GM12878 (cell line): Measurements from ENCODE around the gene BCAR3. TPM values are rescaled to one million over a fixed set of nuclear protein-coding genes. Genes with fewer than 3 reads are reported as not detected.

Experiments
- ATAC-seq: fragments of 200-7000 bp; cut with Tn5 transposase; 3 replicates; pipeline ENCODE4 v1.9.1; 2020; ENCODE audit warnings: mild to moderate bottlenecking, moderate library complexity
- BruUV-seq: library from RNA; stranded (reverse); fragments of 400-500 nt; replicated peaks from 2 replicates; lab custom pipeline; 2021; lab: Mats Ljungman, UMichigan
- CTCF ChIA-PET: fragments of 300-600 bp; sonication (Branson Sonifier 250); formaldehyde crosslinking; extraction: SDS; loops from one replicate; lab custom pipeline; 2021; ENCODE audit warnings: inconsistent platforms; lab: Yijun Ruan, JAX
- POLR2A ChIA-PET: fragments of 350-600 bp; formaldehyde crosslinking; extraction: SDS; loops from one replicate; lab custom pipeline; 2021; ENCODE audit warnings: inconsistent platforms; lab: Charles Lee
- RAD21 ChIA-PET: fragments of 300-600 bp; sonication (Branson Sonifier 250); formaldehyde crosslinking; loops from one replicate; lab custom pipeline; 2023; ENCODE audit warnings: antibody characterized with exemption; ENCODE audit not compliant: unreplicated experiment; lab: Charles Lee
- SMC1A ChIA-PET: fragments of 300-600 bp; sonication (Branson Sonifier 250); formaldehyde crosslinking; loops from one replicate; lab custom pipeline; 2023; ENCODE audit not compliant: unreplicated experiment, uncharacterized antibody; lab: Charles Lee
- DNase-seq: peaks from one replicate; pipeline ENCODE4 v3.0.0-alpha.2; 2011; ENCODE audit warnings: low read depth, low spot score
- FAIRE-seq: peaks from 3 replicates; lab custom pipeline; 2011; peaks lifted over from hg19 to GRCh38; lab: Jason Lieb, UNC
- H2AFZ ChIP-seq: 2 replicates; pipeline ENCODE4 v1.6.0; 2011; ENCODE audit warnings: low read depth, low read length, control low read depth; ENCODE audit not compliant: control insufficient read depth
- H3K27ac ChIP-seq: 2 replicates; pipeline ENCODE4 v1.5.1; 2011; ENCODE audit warnings: control low read depth; ENCODE audit not compliant: control insufficient read depth, insufficient read depth
- H3K27me3 ChIP-seq, 2 experiments: replicated peaks in 1 of 2; 2 replicates each; pipeline versions ENCODE4 v1.6.0 to v1.6.1; 2011; ENCODE audit warnings: low read length in 1 of 2; ENCODE audit not compliant: control insufficient read depth in 2 of 2, insufficient read depth in 2 of 2
- H3K36me3 ChIP-seq, 2 experiments: 2 replicates each; pipeline ENCODE4 v1.5.1; 2011; ENCODE audit warnings: low read length in 1 of 2; ENCODE audit not compliant: control insufficient read depth in 2 of 2, insufficient read depth in 2 of 2
- H3K4me1 ChIP-seq: 2 replicates; pipeline ENCODE4 v1.6.1; 2011; ENCODE audit warnings: mild to moderate bottlenecking, low read length, moderate library complexity, mixed read lengths; ENCODE audit not compliant: control insufficient read depth, insufficient read depth
- H3K4me2 ChIP-seq: 2 replicates; pipeline ENCODE4 v1.6.0; 2011; ENCODE audit warnings: control low read depth; ENCODE audit not compliant: control insufficient read depth, insufficient read depth
- H3K4me3 ChIP-seq: fragments of 200-600 bp; sonication (generic); 2 replicates; pipeline ENCODE4 v1.5.1; 2016
- H3K79me2 ChIP-seq: 2 replicates; pipeline ENCODE4 v1.6.0; 2011; ENCODE audit warnings: low read length; ENCODE audit not compliant: control insufficient read depth, insufficient read depth
- H3K9ac ChIP-seq: 2 replicates; pipeline ENCODE4 v1.8.0; 2011; ENCODE audit warnings: low read length, control low read depth, mixed read lengths; ENCODE audit not compliant: control insufficient read depth, insufficient read depth
- H3K9me3 ChIP-seq: replicated peaks from 3 replicates; pipeline ENCODE4 v1.5.1; 2011; ENCODE audit warnings: mild to moderate bottlenecking, low read length; ENCODE audit not compliant: control insufficient read depth, insufficient read depth
- H4K20me1 ChIP-seq: 2 replicates; pipeline ENCODE4 v1.6.0; 2011; ENCODE audit not compliant: control insufficient read depth, insufficient read depth
- BMI1 ChIP-seq: fragments of 450-650 bp; IDR thresholded peaks from 2 replicates; pipeline ENCODE4 v1.6.1; 2016; ENCODE audit warnings: mild to moderate bottlenecking, moderate library complexity, borderline replicate concordance
- FOXM1 ChIP-seq: IDR thresholded peaks from 2 replicates; pipeline ENCODE4 v1.6.1; 2012; ENCODE audit warnings: low read depth, mild to moderate bottlenecking, inconsistent platforms, low read length, moderate library complexity
- JUNB ChIP-seq: IDR thresholded peaks from 2 replicates; pipeline ENCODE4 v1.6.1; 2016; ENCODE audit warnings: antibody characterized with exemption, mild to moderate bottlenecking
- NR2C2 ChIP-seq: IDR thresholded peaks from 2 replicates; pipeline ENCODE4 v1.6.1; 2011; ENCODE audit warnings: borderline replicate concordance, low read depth; ENCODE audit not compliant: control insufficient read depth, insufficient read length
- PML ChIP-seq: IDR thresholded peaks from 2 replicates; pipeline ENCODE4 v1.6.1; 2012; ENCODE audit warnings: low read length, inconsistent platforms
- ZNF384 ChIP-seq: IDR thresholded peaks from 2 replicates; pipeline ENCODE4 v1.6.1; 2012; ENCODE audit warnings: low read depth, mild to moderate bottlenecking, low read length, improper control_type of control experiment, borderline replicate concordance
- WGBS: methylation state at CpG from one replicate; pipeline ENCODE4 v1.1.6; 2016; ENCODE audit warnings: low lambda C conversion rate; ENCODE audit not compliant: insufficient replicate concordance, insufficient coverage; ENCODE audit errors: missing lambda C conversion rate; 5-methylcytosine and 5-hydroxymethylcytosine counted together
- in situ Hi-C: fragments of 300-500 bp; cut with MboI; formaldehyde crosslinking; loops from 9 replicates; pipeline ENCODE4 v1.14.3; 2018; ENCODE audit warnings: mixed read lengths
- intact Hi-C: fragments of 100-400 bp; cut with micrococcal nuclease; formaldehyde crosslinking; loops from one replicate; pipeline ENCODE4 v1.14.2; 2022; ENCODE audit not compliant: unreplicated experiment
- polyA plus RNA-seq, 11 experiments: library from polyadenylated mRNA; depleted of rRNA in 4 of 11; unstranded in 6 of 11; stranded (reverse) in 5 of 11; fragments of >200 nt; fragmentation: Nextera tagmentation in 4 of 11; fragmentation: Illumina TruSeq in 1 of 11; extraction: Ambion mirVana in 4 of 11; extraction: Trizol in 1 of 11; gene quantifications; 1 replicate in 1 of 11; 2 replicates in 10 of 11; pipeline versions ENCODE4 v1.2.1 to v1.2.3, GENCODE V29; 2011 to 2016; ENCODE audit warnings: inconsistent platforms in 2 of 11, missing spikeins in 2 of 11, low read depth in 1 of 11
- total RNA-seq, 4 experiments: library from RNA; depleted of rRNA in 3 of 4; stranded (reverse); fragments of >200 nt in 3 of 4; fragmentation: Illumina TruSeq in 1 of 4; extraction: Trizol in 1 of 4; gene quantifications; 2 replicates each; pipeline versions ENCODE4 v1.2.1 to v1.2.3, GENCODE V29; 2013 to 2021
- TF ChIP-seq, protein P1 (sequence below): fragments of 450-650 bp; IDR thresholded peaks from 2 replicates; pipeline ENCODE4 v1.6.1; 2017; ENCODE audit warnings: mild to moderate bottlenecking, moderate library complexity
- TF ChIP-seq, protein P2 (sequence below): fragments of 450-650 bp; IDR thresholded peaks from 2 replicates; pipeline ENCODE4 v1.6.1; 2017; ENCODE audit warnings: borderline replicate concordance
- TF ChIP-seq, protein P3 (sequence below): IDR thresholded peaks from 2 replicates; pipeline ENCODE4 v1.6.1; 2012; ENCODE audit warnings: low read depth, low read length, improper control_type of control experiment
- TF ChIP-seq, protein P4 (sequence below): fragments of 450-650 bp; conservative IDR thresholded peaks from 2 replicates; pipeline ENCODE4 v1.6.1; 2017; ENCODE audit warnings: mild to moderate bottlenecking, moderate library complexity

BCAR3 gene
- total and polyA plus RNA-seq, 10 of the 15 experiments (the other 5 are each of a cell fraction or from before 2014, with no cell fraction given): 1.3 to 6.6 (median 1.8) TPM

DNA sequence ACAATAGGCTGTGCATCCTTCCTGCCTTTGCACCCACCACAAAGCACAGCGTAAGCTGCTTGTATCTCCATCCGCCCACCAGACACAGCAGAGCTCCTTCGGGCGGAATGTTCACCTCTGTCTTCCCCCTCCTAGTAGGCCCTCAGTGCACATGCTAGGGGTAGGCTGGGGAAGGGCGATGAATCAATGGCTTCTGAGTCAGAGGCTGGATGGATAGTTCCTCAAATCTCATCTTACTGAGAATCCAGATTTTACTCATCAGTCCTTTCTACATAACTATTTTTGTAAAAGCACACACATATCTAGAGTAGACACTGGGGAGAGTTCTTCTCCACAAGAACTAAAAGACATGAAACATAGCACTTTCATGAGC, 73.8 kb downstream of the BCAR3 start:
- in situ Hi-C loops (no loop called here), intact Hi-C loops (no loop called here)
- FAIRE-seq: peak; percentile 91
- no TSS peak for BruUV-seq
- ChIA-PET CTCF (interaction anchor here (0.6 to 2.0 kb wide), 8 partner anchors 10 to 303 kb away, joined by 3 to 9 read pairs (median 4); no protein-coding TSS in a partner anchor), POLR2A (no interaction called here), RAD21 (interaction anchor here (0.6 to 2.8 kb wide), 8 partner anchors 10 to 236 kb away, joined by 3 to 23 read pairs (median 4); partner anchors contain the start of gene BCAR3), SMC1A (interaction anchor here (0.8 to 2.7 kb wide), 9 partner anchors 9 to 545 kb away, joined by 3 to 15 read pairs (median 3); no protein-coding TSS in a partner anchor)
- peaks cover 9% of the 10 kb centered on the region for H4K20me1 ChIP-seq
- peak overlapping the region; percentile 40; the same call in 1 of the 2 replicates for H3K27ac ChIP-seq
- H3K79me2 ChIP-seq: no peaks in the 10 kb centered on the region
- H3K9ac ChIP-seq: no peak overlapping the region
- no peak overlapping the region for H2AFZ ChIP-seq
- 0% methylated on average over 5 of the region's 5 CpGs for WGBS
- DNase-seq: peak; percentile 76
- H3K27me3 ChIP-seq: no peaks in the 10 kb centered on the region; a peak in 2 of 4 replicates
- ATAC-seq: peak; percentile 94
- no peaks in the 10 kb centered on the region for H3K36me3 ChIP-seq
- H3K9me3 ChIP-seq: no peaks in the 10 kb centered on the region; the same call in 2 of the 3 replicates
- peaks cover 28% of the 10 kb centered on the region for H3K4me1 ChIP-seq
- no peak overlapping the region for H3K4me3 ChIP-seq
- H3K4me2 ChIP-seq: peak overlapping the region; percentile 77; the same call in 1 of the 2 replicates
- TF ChIP-seq BMI1: peak; percentile 66
- no peak for TF ChIP-seq ZNF384
- TF ChIP-seq PML: peak; percentile 88
- TF ChIP-seq NR2C2: no peak
- TF ChIP-seq JUNB: peak; percentile 100
- TF ChIP-seq, protein P1, sequence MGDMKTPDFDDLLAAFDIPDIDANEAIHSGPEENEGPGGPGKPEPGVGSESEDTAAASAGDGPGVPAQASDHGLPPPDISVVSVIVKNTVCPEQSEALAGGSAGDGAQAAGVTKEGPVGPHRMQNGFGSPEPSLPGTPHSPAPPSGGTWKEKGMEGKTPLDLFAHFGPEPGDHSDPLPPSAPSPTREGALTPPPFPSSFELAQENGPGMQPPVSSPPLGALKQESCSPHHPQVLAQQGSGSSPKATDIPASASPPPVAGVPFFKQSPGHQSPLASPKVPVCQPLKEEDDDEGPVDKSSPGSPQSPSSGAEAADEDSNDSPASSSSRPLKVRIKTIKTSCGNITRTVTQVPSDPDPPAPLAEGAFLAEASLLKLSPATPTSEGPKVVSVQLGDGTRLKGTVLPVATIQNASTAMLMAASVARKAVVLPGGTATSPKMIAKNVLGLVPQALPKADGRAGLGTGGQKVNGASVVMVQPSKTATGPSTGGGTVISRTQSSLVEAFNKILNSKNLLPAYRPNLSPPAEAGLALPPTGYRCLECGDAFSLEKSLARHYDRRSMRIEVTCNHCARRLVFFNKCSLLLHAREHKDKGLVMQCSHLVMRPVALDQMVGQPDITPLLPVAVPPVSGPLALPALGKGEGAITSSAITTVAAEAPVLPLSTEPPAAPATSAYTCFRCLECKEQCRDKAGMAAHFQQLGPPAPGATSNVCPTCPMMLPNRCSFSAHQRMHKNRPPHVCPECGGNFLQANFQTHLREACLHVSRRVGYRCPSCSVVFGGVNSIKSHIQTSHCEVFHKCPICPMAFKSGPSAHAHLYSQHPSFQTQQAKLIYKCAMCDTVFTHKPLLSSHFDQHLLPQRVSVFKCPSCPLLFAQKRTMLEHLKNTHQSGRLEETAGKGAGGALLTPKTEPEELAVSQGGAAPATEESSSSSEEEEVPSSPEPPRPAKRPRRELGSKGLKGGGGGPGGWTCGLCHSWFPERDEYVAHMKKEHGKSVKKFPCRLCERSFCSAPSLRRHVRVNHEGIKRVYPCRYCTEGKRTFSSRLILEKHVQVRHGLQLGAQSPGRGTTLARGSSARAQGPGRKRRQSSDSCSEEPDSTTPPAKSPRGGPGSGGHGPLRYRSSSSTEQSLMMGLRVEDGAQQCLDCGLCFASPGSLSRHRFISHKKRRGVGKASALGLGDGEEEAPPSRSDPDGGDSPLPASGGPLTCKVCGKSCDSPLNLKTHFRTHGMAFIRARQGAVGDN: no peak
- peak; percentile 98 for TF ChIP-seq FOXM1
- TF ChIP-seq, protein P2, sequence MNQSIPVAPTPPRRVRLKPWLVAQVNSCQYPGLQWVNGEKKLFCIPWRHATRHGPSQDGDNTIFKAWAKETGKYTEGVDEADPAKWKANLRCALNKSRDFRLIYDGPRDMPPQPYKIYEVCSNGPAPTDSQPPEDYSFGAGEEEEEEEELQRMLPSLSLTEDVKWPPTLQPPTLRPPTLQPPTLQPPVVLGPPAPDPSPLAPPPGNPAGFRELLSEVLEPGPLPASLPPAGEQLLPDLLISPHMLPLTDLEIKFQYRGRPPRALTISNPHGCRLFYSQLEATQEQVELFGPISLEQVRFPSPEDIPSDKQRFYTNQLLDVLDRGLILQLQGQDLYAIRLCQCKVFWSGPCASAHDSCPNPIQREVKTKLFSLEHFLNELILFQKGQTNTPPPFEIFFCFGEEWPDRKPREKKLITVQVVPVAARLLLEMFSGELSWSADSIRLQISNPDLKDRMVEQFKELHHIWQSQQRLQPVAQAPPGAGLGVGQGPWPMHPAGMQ: no peak
- TF ChIP-seq, protein P3, sequence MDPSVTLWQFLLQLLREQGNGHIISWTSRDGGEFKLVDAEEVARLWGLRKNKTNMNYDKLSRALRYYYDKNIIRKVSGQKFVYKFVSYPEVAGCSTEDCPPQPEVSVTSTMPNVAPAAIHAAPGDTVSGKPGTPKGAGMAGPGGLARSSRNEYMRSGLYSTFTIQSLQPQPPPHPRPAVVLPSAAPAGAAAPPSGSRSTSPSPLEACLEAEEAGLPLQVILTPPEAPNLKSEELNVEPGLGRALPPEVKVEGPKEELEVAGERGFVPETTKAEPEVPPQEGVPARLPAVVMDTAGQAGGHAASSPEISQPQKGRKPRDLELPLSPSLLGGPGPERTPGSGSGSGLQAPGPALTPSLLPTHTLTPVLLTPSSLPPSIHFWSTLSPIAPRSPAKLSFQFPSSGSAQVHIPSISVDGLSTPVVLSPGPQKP: no peak
- TF ChIP-seq, protein P4, sequence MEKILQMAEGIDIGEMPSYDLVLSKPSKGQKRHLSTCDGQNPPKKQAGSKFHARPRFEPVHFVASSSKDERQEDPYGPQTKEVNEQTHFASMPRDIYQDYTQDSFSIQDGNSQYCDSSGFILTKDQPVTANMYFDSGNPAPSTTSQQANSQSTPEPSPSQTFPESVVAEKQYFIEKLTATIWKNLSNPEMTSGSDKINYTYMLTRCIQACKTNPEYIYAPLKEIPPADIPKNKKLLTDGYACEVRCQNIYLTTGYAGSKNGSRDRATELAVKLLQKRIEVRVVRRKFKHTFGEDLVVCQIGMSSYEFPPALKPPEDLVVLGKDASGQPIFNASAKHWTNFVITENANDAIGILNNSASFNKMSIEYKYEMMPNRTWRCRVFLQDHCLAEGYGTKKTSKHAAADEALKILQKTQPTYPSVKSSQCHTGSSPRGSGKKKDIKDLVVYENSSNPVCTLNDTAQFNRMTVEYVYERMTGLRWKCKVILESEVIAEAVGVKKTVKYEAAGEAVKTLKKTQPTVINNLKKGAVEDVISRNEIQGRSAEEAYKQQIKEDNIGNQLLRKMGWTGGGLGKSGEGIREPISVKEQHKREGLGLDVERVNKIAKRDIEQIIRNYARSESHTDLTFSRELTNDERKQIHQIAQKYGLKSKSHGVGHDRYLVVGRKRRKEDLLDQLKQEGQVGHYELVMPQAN: no peak
